Ascending aorta (tissue), 2 donors: ENCODE results near the gene HHLA2. TPM values are rescaled to one million over a fixed set of nuclear protein-coding genes. Genes with fewer than 3 reads are reported as not detected.

ENCODE experiments used
- DNase-seq, 2 donors: peaks; one replicate each; pipeline ENCODE4 v3.0.0-alpha.2; 2019; ENCODE audit warnings: low spot score in 2 of 2
- H3K27ac ChIP-seq, 2 donors: fragments of 200-600 bp; sonication (generic); one replicate each; pipeline ENCODE4 v1.5.1; 2016 to 2017; ENCODE audit warnings: mild to moderate bottlenecking in 1 of 2
- H3K27me3 ChIP-seq: fragments of 200-600 bp; sonication (generic); one replicate; pipeline ENCODE4 v1.5.1; 2017
- H3K36me3 ChIP-seq, 2 donors: fragments of 200-600 bp; sonication (generic); one replicate each; pipeline ENCODE4 v1.5.1; 2016
- H3K4me1 ChIP-seq, 2 donors: fragments of 200-600 bp; sonication (generic); one replicate each; pipeline ENCODE4 v1.5.1; 2016 to 2017; ENCODE audit warnings: mild to moderate bottlenecking in 1 of 2
- H3K4me3 ChIP-seq, 2 donors: fragments of 200-600 bp; sonication (generic); one replicate each; pipeline ENCODE4 v1.5.1; 2016 to 2017; ENCODE audit warnings: mild to moderate bottlenecking in 1 of 2
- H3K9me3 ChIP-seq, 2 donors: fragments of 200-600 bp; sonication (generic); one replicate each; pipeline ENCODE4 v1.5.1; 2016
- CTCF ChIP-seq, 3 experiments: fragments of 200-600 bp in 2 of 3; fragments of 450-650 bp in 1 of 3; sonication (generic) in 2 of 3; IDR thresholded peaks; one replicate each; pipeline ENCODE4 v1.5.1; 2016 to 2019; ENCODE audit warnings: antibody characterized with exemption in 3 of 3, mild to moderate bottlenecking in 1 of 3, moderate library complexity in 1 of 3
- intact Hi-C: fragments of 100-400 bp; cut with DNase I; formaldehyde crosslinking; loops from one replicate; pipeline ENCODE4 v1.15.1; 2023
- total RNA-seq: library from RNA; depleted of rRNA; stranded (reverse); fragments of >200 nt; gene quantifications from one replicate; pipeline ENCODE4 v1.1.0, GENCODE V29; 2016

Gene HHLA2
- total RNA-seq, 1 donor from 2014 or later, result not detected

GRCh38 chr3:108327168-108327567 lies 30.8 kb downstream of the HHLA2 start:
- H3K4me1 ChIP-seq, result no peaks in the 10 kb centered on the region
- no peak overlapping the region for H3K4me3 ChIP-seq
- no peak overlapping the region for H3K27ac ChIP-seq
- TF ChIP-seq CTCF (IDR thresholded peaks at IDR 0.05), result no peak
- intact Hi-C loops, result no loop called here
- H3K27me3 ChIP-seq, result no peaks in the 10 kb centered on the region
- H3K36me3 ChIP-seq, result no peaks in the 10 kb centered on the region
- H3K9me3 ChIP-seq, result no peaks in the 10 kb centered on the region
- DNase-seq, result no peak

DNA sequence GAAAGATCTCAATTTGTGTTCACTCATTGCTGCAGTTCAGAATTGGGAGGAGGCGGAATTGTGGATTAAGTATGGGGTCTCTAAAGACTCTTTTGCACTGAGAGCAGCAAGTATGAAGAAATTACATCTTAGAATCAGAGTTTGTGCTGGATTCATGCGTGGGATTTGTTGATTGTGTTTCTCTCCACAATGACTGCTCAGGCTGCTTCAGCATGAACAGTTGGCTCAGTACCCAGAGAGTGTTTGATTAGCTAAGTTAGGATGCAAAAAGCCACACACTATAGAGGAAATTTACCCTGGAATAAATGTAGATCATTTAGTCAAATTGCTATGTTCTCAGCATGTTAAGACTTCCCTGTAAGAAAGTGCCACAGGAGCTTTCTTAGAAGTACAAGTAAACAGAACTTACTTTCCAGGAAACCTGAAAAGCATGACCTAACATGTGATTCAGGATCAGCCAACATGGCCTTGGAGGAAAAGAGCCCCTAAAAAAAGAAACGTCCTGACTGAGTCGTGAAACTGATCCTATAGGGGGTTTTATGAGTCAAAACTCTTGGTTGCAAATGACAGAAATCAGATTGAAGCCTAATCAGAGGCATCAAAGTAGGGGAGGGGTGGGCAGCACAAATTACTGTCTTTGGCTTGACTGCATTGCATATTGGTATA lies 32.6 kb downstream of the HHLA2 start:
- no peaks in the 10 kb centered on the region for H3K4me1 ChIP-seq
- no peak overlapping the region for H3K27ac ChIP-seq
- H3K4me3 ChIP-seq, result no peak overlapping the region
- intact Hi-C loops, result no loop called here
- DNase-seq, result no peak
- no peak for TF ChIP-seq CTCF (IDR thresholded peaks at IDR 0.05)
- no peaks in the 10 kb centered on the region for H3K9me3 ChIP-seq
- H3K36me3 ChIP-seq, result no peaks in the 10 kb centered on the region
- no peaks in the 10 kb centered on the region for H3K27me3 ChIP-seq

DNA sequence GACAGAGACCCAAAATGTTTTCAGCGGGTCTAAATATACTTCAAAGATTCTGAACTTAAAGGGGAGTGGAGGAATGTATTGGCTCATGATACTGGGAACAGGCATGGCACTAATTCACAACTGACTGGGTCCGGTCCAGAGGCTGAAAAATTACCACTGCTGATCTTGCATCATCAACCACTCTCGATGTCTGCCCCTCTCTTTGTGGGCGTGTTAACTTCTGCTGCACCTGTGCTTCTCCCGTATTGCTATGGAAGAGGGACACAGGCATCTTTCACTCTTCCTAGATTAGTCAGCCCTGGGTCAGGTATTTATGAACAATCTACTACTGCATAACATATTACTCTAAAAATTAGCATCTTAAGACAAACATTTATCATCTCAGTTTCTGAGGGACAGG lies 33.2 kb downstream of the HHLA2 start:
- Histone ChIP-seq H3K4me3 (no peak overlapping the region), H3K36me3 (no peaks in the 10 kb centered on the region), H3K27ac (no peak overlapping the region), H3K4me1 (no peaks in the 10 kb centered on the region), H3K9me3 (no peaks in the 10 kb centered on the region), H3K27me3 (no peaks in the 10 kb centered on the region)
- intact Hi-C loops, result no loop called here
- TF ChIP-seq CTCF (IDR thresholded peaks at IDR 0.05), result no peak
- DNase-seq, result no peak

GRCh38 chr3:108329947-108330346 lies 33.6 kb downstream of the HHLA2 start:
- Histone ChIP-seq H3K27me3 (no peaks in the 10 kb centered on the region), H3K4me1 (no peaks in the 10 kb centered on the region), H3K9me3 (no peaks in the 10 kb centered on the region), H3K36me3 (no peaks in the 10 kb centered on the region), H3K4me3 (no peak overlapping the region), H3K27ac (no peak overlapping the region)
- intact Hi-C loops, result no loop called here
- no peak for TF ChIP-seq CTCF (IDR thresholded peaks at IDR 0.05)
- DNase-seq, result no peak

GRCh38 chr3:108331792-108332191 lies 35.4 kb downstream of the HHLA2 start:
- no peak for TF ChIP-seq CTCF (IDR thresholded peaks at IDR 0.05)
- no peak overlapping the region for H3K4me3 ChIP-seq
- intact Hi-C loops, result no loop called here
- no peaks in the 10 kb centered on the region for H3K4me1 ChIP-seq
- no peak for DNase-seq
- no peaks in the 10 kb centered on the region for H3K27me3 ChIP-seq
- H3K36me3 ChIP-seq, result no peaks in the 10 kb centered on the region
- no peaks in the 10 kb centered on the region for H3K9me3 ChIP-seq
- no peak overlapping the region for H3K27ac ChIP-seq

- no peaks in the 10 kb centered on the region for H3K36me3 ChIP-seq
- TF ChIP-seq CTCF (IDR thresholded peaks at IDR 0.05), result no peak
- intact Hi-C loops, result no loop called here
These were observed 37.6 kb downstream of the HHLA2 start for GRCh38 chr3:108333961-108334360.

More at GRCh38 chr3:108333961-108334360, 37.6 kb downstream of the HHLA2 start:
- Histone ChIP-seq H3K27ac (no peak overlapping the region), H3K9me3 (no peaks in the 10 kb centered on the region), H3K4me1 (no peaks in the 10 kb centered on the region), H3K27me3 (no peaks in the 10 kb centered on the region), H3K4me3 (no peak overlapping the region)
- DNase-seq, result no peak
